H1 (cell line): ENCODE results near the gene LPAR2.

Experiments
- CHD1 ChIP-seq: IDR thresholded peaks from 2 replicates; pipeline ENCODE4 v1.6.1; 2012; ENCODE audit warnings: low read depth, low read length, improper control_type of control experiment
- CTCF ChIP-seq, 3 experiments: IDR thresholded peaks; 1 replicate in 2 of 3; 2 replicates in 1 of 3; pipeline versions ENCODE4 v1.5.1 to v1.6.1; 2011; ENCODE audit warnings: low read length in 3 of 3, mild to moderate bottlenecking in 3 of 3, inconsistent platforms in 2 of 3, low read depth in 1 of 3, moderate library complexity in 1 of 3; ENCODE audit not compliant: insufficient read depth in 1 of 3; ENCODE audit errors: control extremely low read depth in 1 of 3
- KDM1A ChIP-seq: fragments of 200-600, 300-600 bp; sonication (generic); IDR thresholded peaks from 2 replicates; pipeline ENCODE4 v1.7.1; 2016; ENCODE audit warnings: mild to moderate bottlenecking, low read length, borderline replicate concordance
- POLR2A ChIP-seq, 2 experiments: IDR thresholded peaks; 1 replicate in 1 of 2; 2 replicates in 1 of 2; pipeline ENCODE4 v1.6.1; 2011; ENCODE audit warnings: low read depth in 2 of 2, low read length in 2 of 2, mild to moderate bottlenecking in 2 of 2; ENCODE audit errors: control extremely low read depth in 1 of 2
- SP1 ChIP-seq: IDR thresholded peaks from 2 replicates; pipeline ENCODE4 v1.6.1; 2011; ENCODE audit warnings: low read depth, low read length

- TF ChIP-seq POLR2A (IDR thresholded peaks at IDR 0.05; ENCODE audit: control extremely low read depth in 1 of 2, low read depth in 2 of 2, low read length in 2 of 2) (no peak), CTCF (IDR thresholded peaks at IDR 0.05; ENCODE audit: control extremely low read depth in 1 of 3, insufficient read depth in 1 of 3, low read depth in 1 of 3, low read length in 3 of 3) (no peak), KDM1A (no peak), SP1 (no peak), CHD1 (no peak)
Observed at GRCh38 chr19:19656451-19657396, 28.7 kb upstream of the LPAR2 start.
